ENCODE results near the gene LRRC43. TPM values are rescaled to one million over a fixed set of nuclear protein-coding genes. Genes with fewer than 3 reads are reported as not detected.
A peak's percentile ranks its signal among the peaks of the same experiment; 100 is the strongest.

LRRC43 gene
- total and polyA plus RNA-seq, 4 donors, result not detected

- DNase-seq (peak in 1 of 2 donors; percentile 78), ATAC-seq (ENCODE audit: low FRiP score) (no peak)
- H3K27me3 ChIP-seq (ENCODE audit: control insufficient read depth in 1 of 2, insufficient read depth in 2 of 2, low read length in 1 of 2), result peaks cover 0 to 2% of the 10 kb centered on the region in 2 donors
- peak overlapping the region; percentile 57 to 58 for H3K4me3 ChIP-seq (ENCODE audit: low read length in 2 of 2)
- peaks cover 0 to 3% of the 10 kb centered on the region in 2 donors for H3K36me3 ChIP-seq (ENCODE audit: control insufficient read depth in 1 of 2, insufficient read depth in 2 of 2, low read length in 1 of 2)
- WGBS, 2 donors, result 13% methylated on average over 64 to 71 of the region's 71 CpGs
- no peak overlapping the region for H3K27ac ChIP-seq (ENCODE audit: low read depth in 1 of 2, low read length in 2 of 2)
- intact Hi-C loops (cut with DNase I), result no loop called here
- no peaks in the 10 kb centered on the region for H3K4me1 ChIP-seq (ENCODE audit: control insufficient read depth in 1 of 2, insufficient read depth in 2 of 2, low read length in 2 of 2)
- H3K9me3 ChIP-seq (ENCODE audit: control insufficient read depth, low read length), result no peaks in the 10 kb centered on the region
These were observed 21.5 kb downstream of the LRRC43 start for GRCh38 chr12:122204167-122205052.

- Histone ChIP-seq H3K4me3 (ENCODE audit: low read length in 2 of 2) (no peak overlapping the region), H3K27ac (ENCODE audit: low read depth in 1 of 2, low read length in 2 of 2) (no peak overlapping the region), H3K36me3 (ENCODE audit: control insufficient read depth in 1 of 2, insufficient read depth in 2 of 2, low read length in 1 of 2) (peaks cover 0 to 3% of the 10 kb centered on the region in 2 donors), H3K9me3 (ENCODE audit: control insufficient read depth, low read length) (no peaks in the 10 kb centered on the region), H3K4me1 (ENCODE audit: control insufficient read depth in 1 of 2, insufficient read depth in 2 of 2, low read length in 2 of 2) (no peaks in the 10 kb centered on the region), H3K27me3 (ENCODE audit: control insufficient read depth in 1 of 2, insufficient read depth in 2 of 2, low read length in 1 of 2) (peaks cover 0 to 2% of the 10 kb centered on the region in 2 donors)
- 47 to 50% methylated on average over 23 of the region's 23 CpGs for WGBS, 2 donors
- peak; percentile 17 for ATAC-seq (ENCODE audit: low FRiP score)
- DNase-seq, result no peak
- intact Hi-C loops (cut with DNase I), result no loop called here
These were observed 22.4 kb downstream of the LRRC43 start for GRCh38 chr12:122205053-122205925.

- Histone ChIP-seq H3K4me1 (ENCODE audit: control insufficient read depth in 1 of 2, insufficient read depth in 2 of 2, low read length in 2 of 2) (no peaks in the 10 kb centered on the region), H3K4me3 (ENCODE audit: low read length in 2 of 2) (no peak overlapping the region), H3K27me3 (ENCODE audit: control insufficient read depth in 1 of 2, insufficient read depth in 2 of 2, low read length in 1 of 2) (no peaks in the 10 kb centered on the region), H3K36me3 (ENCODE audit: control insufficient read depth in 1 of 2, insufficient read depth in 2 of 2, low read length in 1 of 2) (peaks cover 0 to 4% of the 10 kb centered on the region in 2 donors), H3K27ac (ENCODE audit: low read depth in 1 of 2, low read length in 2 of 2) (no peak overlapping the region), H3K9me3 (ENCODE audit: control insufficient read depth, low read length) (no peaks in the 10 kb centered on the region)
- 58 to 59% methylated on average over 27 of the region's 27 CpGs for WGBS, 2 donors
- DNase-seq (no peak), ATAC-seq (ENCODE audit: low FRiP score) (peak; percentile 30)
- intact Hi-C loops (cut with DNase I), result no loop called here
These were observed 23.4 kb downstream of the LRRC43 start for GRCh38 chr12:122206111-122206881.

GRCh38 chr12:122206976-122207375, 24.1 kb downstream of the LRRC43 start:
- H3K9me3 ChIP-seq (ENCODE audit: control insufficient read depth, low read length), result no peaks in the 10 kb centered on the region
- H3K27me3 ChIP-seq (ENCODE audit: control insufficient read depth in 1 of 2, insufficient read depth in 2 of 2, low read length in 1 of 2), result no peaks in the 10 kb centered on the region
- ATAC-seq (ENCODE audit: low FRiP score) (no peak), DNase-seq (no peak)
- no peaks in the 10 kb centered on the region for H3K4me1 ChIP-seq (ENCODE audit: control insufficient read depth in 1 of 2, insufficient read depth in 2 of 2, low read length in 2 of 2)
- H3K36me3 ChIP-seq (ENCODE audit: control insufficient read depth in 1 of 2, insufficient read depth in 2 of 2, low read length in 1 of 2), result peaks cover 0 to 4% of the 10 kb centered on the region in 2 donors
- intact Hi-C loops (cut with DNase I), result no loop called here
- no peak overlapping the region for H3K4me3 ChIP-seq (ENCODE audit: low read length in 2 of 2)
- H3K27ac ChIP-seq (ENCODE audit: low read depth in 1 of 2, low read length in 2 of 2), result no peak overlapping the region
- 80 to 84% methylated on average over 8 of the region's 8 CpGs for WGBS, 2 donors

GRCh38 chr12:122207391-122207790, 24.5 kb downstream of the LRRC43 start:
- Histone ChIP-seq H3K27me3 (ENCODE audit: control insufficient read depth in 1 of 2, insufficient read depth in 2 of 2, low read length in 1 of 2) (no peaks in the 10 kb centered on the region), H3K4me1 (ENCODE audit: control insufficient read depth in 1 of 2, insufficient read depth in 2 of 2, low read length in 2 of 2) (no peaks in the 10 kb centered on the region), H3K36me3 (ENCODE audit: control insufficient read depth in 1 of 2, insufficient read depth in 2 of 2, low read length in 1 of 2) (peaks cover 0 to 4% of the 10 kb centered on the region in 2 donors), H3K27ac (ENCODE audit: low read depth in 1 of 2, low read length in 2 of 2) (no peak overlapping the region), H3K9me3 (ENCODE audit: control insufficient read depth, low read length) (no peaks in the 10 kb centered on the region), H3K4me3 (ENCODE audit: low read length in 2 of 2) (no peak overlapping the region)
- DNase-seq (no peak), ATAC-seq (ENCODE audit: low FRiP score) (no peak)
- intact Hi-C loops (cut with DNase I), result no loop called here
- 63 to 66% methylated on average over 8 of the region's 8 CpGs for WGBS, 2 donors

GRCh38 chr12:122208073-122208820, 25.3 kb downstream of the LRRC43 start:
- intact Hi-C loops (cut with DNase I), result no loop called here
- Histone ChIP-seq H3K9me3 (ENCODE audit: control insufficient read depth, low read length) (no peaks in the 10 kb centered on the region), H3K36me3 (ENCODE audit: control insufficient read depth in 1 of 2, insufficient read depth in 2 of 2, low read length in 1 of 2) (peaks cover 0 to 8% of the 10 kb centered on the region in 2 donors), H3K27ac (ENCODE audit: low read depth in 1 of 2, low read length in 2 of 2) (no peak overlapping the region), H3K4me3 (ENCODE audit: low read length in 2 of 2) (no peak overlapping the region), H3K27me3 (ENCODE audit: control insufficient read depth in 1 of 2, insufficient read depth in 2 of 2, low read length in 1 of 2) (no peaks in the 10 kb centered on the region), H3K4me1 (ENCODE audit: control insufficient read depth in 1 of 2, insufficient read depth in 2 of 2, low read length in 2 of 2) (no peaks in the 10 kb centered on the region)
- 92 to 95% methylated on average over 16 to 18 of the region's 18 CpGs for WGBS, 2 donors
- no peak for DNase-seq
- no peak for ATAC-seq (ENCODE audit: low FRiP score)

GRCh38 chr12:122215771-122216170, 32.8 kb downstream of the LRRC43 start:
- Histone ChIP-seq H3K9me3 (ENCODE audit: control insufficient read depth, low read length) (no peaks in the 10 kb centered on the region), H3K4me1 (ENCODE audit: control insufficient read depth in 1 of 2, insufficient read depth in 2 of 2, low read length in 2 of 2) (no peaks in the 10 kb centered on the region), H3K36me3 (ENCODE audit: control insufficient read depth in 1 of 2, insufficient read depth in 2 of 2, low read length in 1 of 2) (peaks cover 8 to 16% of the 10 kb centered on the region in 2 donors), H3K27me3 (ENCODE audit: control insufficient read depth in 1 of 2, insufficient read depth in 2 of 2, low read length in 1 of 2) (no peaks in the 10 kb centered on the region), H3K27ac (ENCODE audit: low read depth in 1 of 2, low read length in 2 of 2) (no peak overlapping the region), H3K4me3 (ENCODE audit: low read length in 2 of 2) (no peak overlapping the region)
- ATAC-seq (ENCODE audit: low FRiP score) (no peak), DNase-seq (no peak)
- WGBS, 2 donors, result 86 to 89% methylated on average over 5 of the region's 5 CpGs
- intact Hi-C loops (cut with DNase I), result no loop called here

GRCh38 chr12:122216445-122216844, 33.5 kb downstream of the LRRC43 start:
- peaks cover 6 to 16% of the 10 kb centered on the region in 2 donors for H3K36me3 ChIP-seq (ENCODE audit: control insufficient read depth in 1 of 2, insufficient read depth in 2 of 2, low read length in 1 of 2)

More at GRCh38 chr12:122216445-122216844, 33.5 kb downstream of the LRRC43 start:
- no peaks in the 10 kb centered on the region for H3K4me1 ChIP-seq (ENCODE audit: control insufficient read depth in 1 of 2, insufficient read depth in 2 of 2, low read length in 2 of 2)
- intact Hi-C loops (cut with DNase I), result no loop called here
- 93 to 98% methylated on average over 1 of the region's 1 CpG for WGBS, 2 donors
- H3K27me3 ChIP-seq (ENCODE audit: control insufficient read depth in 1 of 2, insufficient read depth in 2 of 2, low read length in 1 of 2), result no peaks in the 10 kb centered on the region
- ATAC-seq (ENCODE audit: low FRiP score), result no peak
- no peak overlapping the region for H3K27ac ChIP-seq (ENCODE audit: low read depth in 1 of 2, low read length in 2 of 2)
- H3K4me3 ChIP-seq (ENCODE audit: low read length in 2 of 2), result no peak overlapping the region
- no peak for DNase-seq
- no peaks in the 10 kb centered on the region for H3K9me3 ChIP-seq (ENCODE audit: control insufficient read depth, low read length)

Measured in aorta (tissue), 5 donors.